ENCODE data around the gene MAP3K3.

The MAP3K3 gene

DNA sequence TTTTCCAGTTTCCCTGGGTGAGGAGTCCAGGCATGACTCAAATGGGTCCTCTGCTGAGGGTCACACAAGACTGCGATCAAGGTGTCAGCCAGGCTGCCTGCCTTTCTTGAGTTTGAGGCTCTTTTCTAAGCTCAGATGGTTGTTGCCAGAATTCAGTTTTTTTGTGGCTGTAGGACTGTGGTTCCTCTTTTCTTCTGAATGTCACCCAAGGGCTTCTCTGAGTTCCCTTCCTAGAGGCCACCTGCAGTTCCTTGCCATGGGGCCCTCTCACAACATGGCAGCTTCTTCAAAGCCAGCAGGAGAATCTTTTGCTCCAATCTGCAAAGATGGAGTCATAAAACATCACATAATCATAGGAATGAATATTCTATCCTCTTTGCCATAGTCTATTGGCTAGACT lies 60.2 kb downstream of the MAP3K3 start:
- TF ChIP-seq TAF1 (IDR thresholded peaks at IDR 0.05; ENCODE audit: low read depth): no peak
- TF ChIP-seq CREB1 (IDR thresholded peaks at IDR 0.05; ENCODE audit: low read depth): no peak
- no peak for TF ChIP-seq NFIC (IDR thresholded peaks at IDR 0.05)
- TF ChIP-seq RAD21 (IDR thresholded peaks at IDR 0.05; ENCODE audit: low read depth): no peak
- no peak for TF ChIP-seq ZBTB7A (IDR thresholded peaks at IDR 0.05; ENCODE audit: low read depth)
- TF ChIP-seq FOXM1 (IDR thresholded peaks at IDR 0.05; ENCODE audit: borderline replicate concordance, low read depth): no peak
- TF ChIP-seq, protein P1, sequence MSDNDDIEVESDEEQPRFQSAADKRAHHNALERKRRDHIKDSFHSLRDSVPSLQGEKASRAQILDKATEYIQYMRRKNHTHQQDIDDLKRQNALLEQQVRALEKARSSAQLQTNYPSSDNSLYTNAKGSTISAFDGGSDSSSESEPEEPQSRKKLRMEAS (IDR thresholded peaks at IDR 0.05): no peak
- TF ChIP-seq, protein P2, sequence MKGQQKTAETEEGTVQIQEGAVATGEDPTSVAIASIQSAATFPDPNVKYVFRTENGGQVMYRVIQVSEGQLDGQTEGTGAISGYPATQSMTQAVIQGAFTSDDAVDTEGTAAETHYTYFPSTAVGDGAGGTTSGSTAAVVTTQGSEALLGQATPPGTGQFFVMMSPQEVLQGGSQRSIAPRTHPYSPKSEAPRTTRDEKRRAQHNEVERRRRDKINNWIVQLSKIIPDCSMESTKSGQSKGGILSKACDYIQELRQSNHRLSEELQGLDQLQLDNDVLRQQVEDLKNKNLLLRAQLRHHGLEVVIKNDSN (IDR thresholded peaks at IDR 0.05): no peak
- TF ChIP-seq, protein P3, sequence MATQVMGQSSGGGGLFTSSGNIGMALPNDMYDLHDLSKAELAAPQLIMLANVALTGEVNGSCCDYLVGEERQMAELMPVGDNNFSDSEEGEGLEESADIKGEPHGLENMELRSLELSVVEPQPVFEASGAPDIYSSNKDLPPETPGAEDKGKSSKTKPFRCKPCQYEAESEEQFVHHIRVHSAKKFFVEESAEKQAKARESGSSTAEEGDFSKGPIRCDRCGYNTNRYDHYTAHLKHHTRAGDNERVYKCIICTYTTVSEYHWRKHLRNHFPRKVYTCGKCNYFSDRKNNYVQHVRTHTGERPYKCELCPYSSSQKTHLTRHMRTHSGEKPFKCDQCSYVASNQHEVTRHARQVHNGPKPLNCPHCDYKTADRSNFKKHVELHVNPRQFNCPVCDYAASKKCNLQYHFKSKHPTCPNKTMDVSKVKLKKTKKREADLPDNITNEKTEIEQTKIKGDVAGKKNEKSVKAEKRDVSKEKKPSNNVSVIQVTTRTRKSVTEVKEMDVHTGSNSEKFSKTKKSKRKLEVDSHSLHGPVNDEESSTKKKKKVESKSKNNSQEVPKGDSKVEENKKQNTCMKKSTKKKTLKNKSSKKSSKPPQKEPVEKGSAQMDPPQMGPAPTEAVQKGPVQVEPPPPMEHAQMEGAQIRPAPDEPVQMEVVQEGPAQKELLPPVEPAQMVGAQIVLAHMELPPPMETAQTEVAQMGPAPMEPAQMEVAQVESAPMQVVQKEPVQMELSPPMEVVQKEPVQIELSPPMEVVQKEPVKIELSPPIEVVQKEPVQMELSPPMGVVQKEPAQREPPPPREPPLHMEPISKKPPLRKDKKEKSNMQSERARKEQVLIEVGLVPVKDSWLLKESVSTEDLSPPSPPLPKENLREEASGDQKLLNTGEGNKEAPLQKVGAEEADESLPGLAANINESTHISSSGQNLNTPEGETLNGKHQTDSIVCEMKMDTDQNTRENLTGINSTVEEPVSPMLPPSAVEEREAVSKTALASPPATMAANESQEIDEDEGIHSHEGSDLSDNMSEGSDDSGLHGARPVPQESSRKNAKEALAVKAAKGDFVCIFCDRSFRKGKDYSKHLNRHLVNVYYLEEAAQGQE (IDR thresholded peaks at IDR 0.05; ENCODE audit: low read depth): no peak
- no peak for TF ChIP-seq TEAD4 (IDR thresholded peaks at IDR 0.05)
- TF ChIP-seq EP300 (IDR thresholded peaks at IDR 0.05; ENCODE audit: borderline replicate concordance): no peak
- no peak for TF ChIP-seq YY1 (IDR thresholded peaks at IDR 0.05; ENCODE audit: low read depth)
- TF ChIP-seq TCF12 (IDR thresholded peaks at IDR 0.05; ENCODE audit: low read depth): no peak
- TF ChIP-seq EGR1 (IDR thresholded peaks at IDR 0.05): no peak
- TF ChIP-seq CEBPB (IDR thresholded peaks at IDR 0.05): no peak

- TF ChIP-seq EGR1 (IDR thresholded peaks at IDR 0.05) (no peak), ZBTB7A (IDR thresholded peaks at IDR 0.05; ENCODE audit: low read depth) (no peak), CREB1 (IDR thresholded peaks at IDR 0.05; ENCODE audit: low read depth) (no peak), FOXM1 (IDR thresholded peaks at IDR 0.05; ENCODE audit: borderline replicate concordance, low read depth) (no peak), TCF12 (IDR thresholded peaks at IDR 0.05; ENCODE audit: low read depth) (no peak)
These were observed 60.8 kb downstream of the MAP3K3 start for GRCh38 chr17:63682981-63683380.

- peak; percentile 43; the same call in 1 of the 2 replicates for TF ChIP-seq CEBPB (IDR thresholded peaks at IDR 0.05)
- no peak for TF ChIP-seq EP300 (IDR thresholded peaks at IDR 0.05; ENCODE audit: borderline replicate concordance)
- peak; percentile 68 for TF ChIP-seq NFIC (IDR thresholded peaks at IDR 0.05)
These were observed 62.8 kb downstream of the MAP3K3 start for GRCh38 chr17:63685041-63685440.

GRCh38 chr17:63685578-63685977 lies 63.4 kb downstream of the MAP3K3 start:
- TF ChIP-seq, protein P3 (IDR thresholded peaks at IDR 0.05; ENCODE audit: low read depth): no peak
- no peak for TF ChIP-seq ZBTB7A (IDR thresholded peaks at IDR 0.05; ENCODE audit: low read depth)

DNA sequence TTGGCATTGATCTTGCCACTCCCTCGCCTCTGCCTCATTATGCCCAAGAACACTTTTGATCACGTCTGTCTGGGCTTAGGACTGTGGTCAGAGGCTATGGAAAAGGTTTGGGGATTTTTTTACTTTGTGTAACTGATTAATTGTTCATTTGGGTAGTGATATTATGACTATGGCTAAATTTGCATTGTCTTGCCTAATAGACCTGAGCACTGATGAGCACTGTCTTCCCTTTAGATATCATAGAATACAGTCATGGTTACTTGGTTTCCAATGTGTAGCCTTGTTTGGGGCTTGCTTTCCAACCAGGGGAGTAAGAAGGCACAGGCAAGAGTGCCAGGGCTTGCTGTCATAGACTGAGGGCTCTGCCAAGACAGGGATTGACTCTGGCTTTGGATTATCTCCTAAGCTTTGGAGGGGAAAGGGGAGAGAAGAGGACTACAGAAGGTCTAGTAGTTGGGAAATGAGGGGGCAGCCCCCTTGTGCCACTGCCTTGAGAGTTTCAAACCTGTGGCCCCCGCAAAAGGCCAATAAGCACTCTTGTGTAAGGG lies 64.0 kb downstream of the MAP3K3 start:
- no peak for TF ChIP-seq CREB1 (IDR thresholded peaks at IDR 0.05; ENCODE audit: low read depth)
- no peak for TF ChIP-seq EGR1 (IDR thresholded peaks at IDR 0.05)

- TF ChIP-seq CREB1 (IDR thresholded peaks at IDR 0.05; ENCODE audit: low read depth) (no peak), NFIC (IDR thresholded peaks at IDR 0.05) (no peak), TAF1 (IDR thresholded peaks at IDR 0.05; ENCODE audit: low read depth) (no peak), FOXM1 (IDR thresholded peaks at IDR 0.05; ENCODE audit: borderline replicate concordance, low read depth) (no peak), TEAD4 (IDR thresholded peaks at IDR 0.05) (no peak), CEBPB (IDR thresholded peaks at IDR 0.05) (no peak), EP300 (IDR thresholded peaks at IDR 0.05; ENCODE audit: borderline replicate concordance) (no peak), YY1 (IDR thresholded peaks at IDR 0.05; ENCODE audit: low read depth) (no peak), RAD21 (IDR thresholded peaks at IDR 0.05; ENCODE audit: low read depth) (no peak), TCF12 (IDR thresholded peaks at IDR 0.05; ENCODE audit: low read depth) (no peak), EGR1 (IDR thresholded peaks at IDR 0.05) (no peak), ZBTB7A (IDR thresholded peaks at IDR 0.05; ENCODE audit: low read depth) (no peak)
- TF ChIP-seq, protein P2 (IDR thresholded peaks at IDR 0.05): no peak
- TF ChIP-seq, protein P3 (IDR thresholded peaks at IDR 0.05; ENCODE audit: low read depth): no peak
- TF ChIP-seq, protein P1 (IDR thresholded peaks at IDR 0.05): no peak
These were observed 66.3 kb downstream of the MAP3K3 start for GRCh38 chr17:63688396-63689020.
